Muscle layer of duodenum (tissue), 2 donors: ENCODE results near the gene YWHAH.
"Not testable (repeated sequence)": the region's sequence is repeated elsewhere in the genome, so short reads cannot be mapped to it uniquely, and the experiment has no call there.

ENCODE experiments used
- H3K27ac ChIP-seq: one replicate; pipeline ENCODE4 v1.7.0; 2013; ENCODE audit warnings: mild to moderate bottlenecking, low read length
- H3K27me3 ChIP-seq: one replicate; pipeline ENCODE4 v1.7.0; 2013; ENCODE audit warnings: low read depth, mild to moderate bottlenecking, control low read depth, low read length
- H3K36me3 ChIP-seq, 2 donors: one replicate each; pipeline ENCODE4 v1.7.0; 2013; ENCODE audit warnings: low read length in 2 of 2, control low read depth in 1 of 2, mild to moderate bottlenecking in 1 of 2; ENCODE audit not compliant: insufficient read depth in 2 of 2, control insufficient read depth in 1 of 2
- H3K4me1 ChIP-seq, 2 donors: one replicate each; pipeline ENCODE4 v1.7.0; 2013; ENCODE audit warnings: low read length in 2 of 2, mild to moderate bottlenecking in 2 of 2, control low read depth in 1 of 2, moderate library complexity in 1 of 2; ENCODE audit not compliant: insufficient read depth in 2 of 2, control insufficient read depth in 1 of 2
- H3K4me3 ChIP-seq, 2 donors: one replicate each; pipeline ENCODE4 v1.7.0; 2013; ENCODE audit warnings: low read length in 2 of 2, low read depth in 1 of 2, mild to moderate bottlenecking in 1 of 2
- H3K9me3 ChIP-seq, 2 donors: one replicate each; pipeline ENCODE4 v1.7.0; 2013; ENCODE audit warnings: low read length in 2 of 2, control low read depth in 1 of 2, mild to moderate bottlenecking in 1 of 2; ENCODE audit not compliant: control insufficient read depth in 1 of 2
- donor health status: healthy.

The YWHAH gene

GRCh38 chr22:31968022-31968421, 23.7 kb downstream of the YWHAH start:
- H3K27ac ChIP-seq = no peak overlapping the region
- peaks cover 0 to 9% of the 10 kb centered on the region in 2 donors for H3K4me1 ChIP-seq
- H3K9me3 ChIP-seq = no peaks in the 10 kb centered on the region
- no peak overlapping the region for H3K4me3 ChIP-seq
- no peaks in the 10 kb centered on the region for H3K27me3 ChIP-seq
- no peaks in the 10 kb centered on the region for H3K36me3 ChIP-seq

GRCh38 chr22:31969789-31970489, 25.6 kb downstream of the YWHAH start:
- Histone ChIP-seq H3K36me3 (no peaks in the 10 kb centered on the region), H3K4me3 (peak overlapping the region; percentile 61 to 65), H3K27me3 (no peaks in the 10 kb centered on the region), H3K9me3 (no peaks in the 10 kb centered on the region), H3K4me1 (peaks cover 0 to 7% of the 10 kb centered on the region in 2 donors), H3K27ac (no peak overlapping the region)

- Histone ChIP-seq H3K4me1 (peaks cover 0 to 7% of the 10 kb centered on the region in 2 donors), H3K9me3 (no peaks in the 10 kb centered on the region), H3K27me3 (no peaks in the 10 kb centered on the region), H3K27ac (no peak overlapping the region), H3K36me3 (no peaks in the 10 kb centered on the region), H3K4me3 (peak overlapping the region; percentile 61 to 65)
These were observed 26.4 kb downstream of the YWHAH start for GRCh38 chr22:31970490-31971444.

- no peak overlapping the region for H3K4me3 ChIP-seq
- no peaks in the 10 kb centered on the region for H3K27me3 ChIP-seq
- H3K9me3 ChIP-seq = no peaks in the 10 kb centered on the region
- H3K36me3 ChIP-seq = no peaks in the 10 kb centered on the region
- H3K27ac ChIP-seq = no peak overlapping the region
- H3K4me1 ChIP-seq = peaks cover 0 to 7% of the 10 kb centered on the region in 2 donors
These were observed 27.8 kb downstream of the YWHAH start for GRCh38 chr22:31972180-31972579.

GRCh38 chr22:31973739-31974138, 29.4 kb downstream of the YWHAH start:
- Histone ChIP-seq H3K9me3 (no peaks in the 10 kb centered on the region), H3K27ac (no peak overlapping the region), H3K27me3 (no peaks in the 10 kb centered on the region), H3K4me1 (peaks cover 0 to 7% of the 10 kb centered on the region in 2 donors), H3K4me3 (no peak overlapping the region), H3K36me3 (no peaks in the 10 kb centered on the region)

GRCh38 chr22:31977141-31977841, 33.0 kb downstream of the YWHAH start:
- no peak overlapping the region for H3K4me3 ChIP-seq
- no peaks in the 10 kb centered on the region for H3K9me3 ChIP-seq
- no peaks in the 10 kb centered on the region for H3K27me3 ChIP-seq
- H3K4me1 ChIP-seq = no peaks in the 10 kb centered on the region
- H3K36me3 ChIP-seq = no peaks in the 10 kb centered on the region
- no peak overlapping the region for H3K27ac ChIP-seq

- Histone ChIP-seq H3K27me3 (no peaks in the 10 kb centered on the region), H3K4me3 (no peak overlapping the region), H3K4me1 (no peaks in the 10 kb centered on the region), H3K36me3 (no peaks in the 10 kb centered on the region), H3K9me3 (no peaks in the 10 kb centered on the region), H3K27ac (no peak overlapping the region)
These were observed 33.6 kb downstream of the YWHAH start for GRCh38 chr22:31977939-31978338.

GRCh38 chr22:31980628-31981027, 36.3 kb downstream of the YWHAH start:
- H3K9me3 ChIP-seq = no peaks in the 10 kb centered on the region
- no peak overlapping the region for H3K27ac ChIP-seq
- no peaks in the 10 kb centered on the region for H3K27me3 ChIP-seq
- no peaks in the 10 kb centered on the region for H3K36me3 ChIP-seq
- no peaks in the 10 kb centered on the region for H3K4me1 ChIP-seq
- no peak overlapping the region for H3K4me3 ChIP-seq

- H3K27me3 ChIP-seq, H3K9me3 ChIP-seq, H3K36me3 ChIP-seq, H3K27ac ChIP-seq, H3K4me1 ChIP-seq, H3K4me3 ChIP-seq: not testable (repeated sequence)
These were observed 37.6 kb downstream of the YWHAH start for GRCh38 chr22:31981976-31982375.

- H3K4me1 ChIP-seq = no peaks in the 10 kb centered on the region
- no peaks in the 10 kb centered on the region for H3K36me3 ChIP-seq
- no peak overlapping the region for H3K4me3 ChIP-seq
- no peaks in the 10 kb centered on the region for H3K27me3 ChIP-seq
- no peaks in the 10 kb centered on the region for H3K9me3 ChIP-seq
- no peak overlapping the region for H3K27ac ChIP-seq
These were observed 39.7 kb downstream of the YWHAH start for GRCh38 chr22:31983911-31984656.
